Measurements from ENCODE around the gene USP46.

Gene USP46

DNA sequence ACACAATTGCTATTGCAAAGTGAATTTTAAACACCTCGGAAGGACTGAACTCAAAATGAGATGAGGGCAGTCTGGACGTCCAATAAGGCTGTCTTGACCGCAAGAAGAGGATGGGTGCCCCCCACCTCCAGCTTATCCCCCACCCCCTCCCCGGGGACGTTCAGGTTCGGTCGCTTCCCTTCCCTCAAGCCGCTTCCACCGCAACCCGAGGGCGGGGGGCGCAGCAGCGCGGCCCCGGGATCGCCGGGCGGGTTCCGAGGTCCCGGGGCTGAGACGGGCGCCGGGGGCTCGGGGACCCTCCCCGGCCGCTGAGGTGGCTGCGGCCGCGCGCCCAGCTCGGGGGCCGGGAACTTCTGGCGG, 480 bp downstream of the USP46 start:
- DNase-seq (ENCODE audit: low read depth): no peak
- H3K4me3 ChIP-seq (ENCODE audit: low read depth, low read length): peak overlapping the region; percentile 75

DNA sequence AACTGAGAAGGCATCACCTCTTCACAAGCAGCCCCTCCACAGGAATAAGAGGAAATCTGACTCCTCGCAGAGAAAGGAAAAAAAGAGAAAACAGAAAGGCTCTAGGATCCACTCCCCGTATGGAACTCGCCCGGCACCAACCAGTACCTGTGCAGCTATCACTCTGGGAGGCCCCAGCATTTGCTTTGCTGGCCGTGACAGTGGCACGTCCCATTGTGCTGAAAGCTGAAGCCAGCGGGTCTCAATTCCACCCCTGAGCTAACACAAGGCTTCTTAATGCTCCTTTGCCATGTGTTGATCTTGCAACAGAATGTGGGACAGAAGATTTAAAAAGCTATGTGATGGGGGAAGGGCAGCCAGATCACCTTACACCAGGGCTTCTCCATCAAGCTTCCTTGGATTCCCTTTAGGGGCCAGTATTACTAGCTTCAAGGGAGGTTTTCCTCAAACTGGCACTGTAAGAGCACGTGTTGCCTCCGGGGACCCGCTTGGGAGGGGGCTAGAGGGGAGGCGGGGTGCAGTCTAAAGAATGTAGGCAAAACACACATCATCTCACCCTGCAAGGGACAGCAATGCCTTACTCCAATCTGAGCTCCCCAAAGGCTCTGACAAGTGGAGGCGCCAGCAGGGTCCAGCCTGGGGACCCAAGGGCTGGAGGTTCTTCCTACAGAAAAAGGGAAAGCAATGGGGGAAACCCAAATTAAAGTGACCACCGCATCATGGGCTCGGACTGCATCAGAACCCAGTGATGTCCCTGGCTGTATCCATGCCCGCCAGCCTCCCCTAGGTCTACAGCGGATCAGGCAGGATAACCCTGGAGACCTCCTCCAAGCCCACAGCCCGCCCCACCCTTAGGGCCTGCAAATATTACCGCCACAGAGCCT, 1.2 kb downstream of the USP46 start:
- peak; percentile 53 for DNase-seq (ENCODE audit: low read depth)
- H3K4me3 ChIP-seq (ENCODE audit: low read depth, low read length): peak overlapping the region; percentile 75

DNA sequence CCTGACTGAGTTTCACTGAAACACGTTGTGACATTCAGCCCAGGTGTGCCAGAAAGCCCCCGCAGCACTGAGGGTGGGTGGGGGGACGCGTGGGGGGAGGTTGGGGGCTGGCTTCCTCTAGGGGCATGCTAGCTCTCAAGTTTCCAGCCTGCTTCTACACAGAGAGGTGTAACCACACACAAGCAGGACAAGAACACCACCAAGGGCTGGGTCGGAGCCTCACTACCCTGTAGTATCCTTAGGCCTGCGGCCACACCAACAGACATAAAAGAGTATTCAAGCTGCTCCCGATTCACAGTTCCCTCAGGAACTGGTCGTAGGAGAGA, 1.8 kb downstream of the USP46 start:
- peak overlapping the region; percentile 75 for H3K4me3 ChIP-seq (ENCODE audit: low read depth, low read length)

DNA sequence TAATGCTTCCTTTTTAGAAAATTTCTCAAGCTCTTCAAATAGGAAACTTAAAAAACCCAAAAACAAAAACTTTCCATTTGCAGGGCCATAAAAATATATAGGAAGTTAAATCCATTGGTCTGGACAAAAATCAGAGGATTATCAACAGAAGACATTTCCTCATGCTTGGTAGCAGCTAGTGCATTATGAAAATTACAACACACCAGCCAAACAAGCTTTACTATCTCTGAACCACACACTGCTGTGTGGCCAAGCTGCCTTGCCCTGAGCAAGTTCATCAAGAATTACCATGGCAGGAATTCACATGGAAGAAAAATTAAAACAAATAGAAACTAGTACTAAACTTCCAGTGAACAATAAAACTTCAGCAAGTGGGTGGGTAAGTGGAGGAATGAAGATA, 3.6 kb downstream of the USP46 start:
- no peak overlapping the region for H3K4me3 ChIP-seq (ENCODE audit: low read depth, low read length)
- no peak for DNase-seq (ENCODE audit: low read depth)

More for the DNA sequence above, 1.8 kb downstream of the USP46 start:
- no peak for DNase-seq (ENCODE audit: low read depth)

DNA sequence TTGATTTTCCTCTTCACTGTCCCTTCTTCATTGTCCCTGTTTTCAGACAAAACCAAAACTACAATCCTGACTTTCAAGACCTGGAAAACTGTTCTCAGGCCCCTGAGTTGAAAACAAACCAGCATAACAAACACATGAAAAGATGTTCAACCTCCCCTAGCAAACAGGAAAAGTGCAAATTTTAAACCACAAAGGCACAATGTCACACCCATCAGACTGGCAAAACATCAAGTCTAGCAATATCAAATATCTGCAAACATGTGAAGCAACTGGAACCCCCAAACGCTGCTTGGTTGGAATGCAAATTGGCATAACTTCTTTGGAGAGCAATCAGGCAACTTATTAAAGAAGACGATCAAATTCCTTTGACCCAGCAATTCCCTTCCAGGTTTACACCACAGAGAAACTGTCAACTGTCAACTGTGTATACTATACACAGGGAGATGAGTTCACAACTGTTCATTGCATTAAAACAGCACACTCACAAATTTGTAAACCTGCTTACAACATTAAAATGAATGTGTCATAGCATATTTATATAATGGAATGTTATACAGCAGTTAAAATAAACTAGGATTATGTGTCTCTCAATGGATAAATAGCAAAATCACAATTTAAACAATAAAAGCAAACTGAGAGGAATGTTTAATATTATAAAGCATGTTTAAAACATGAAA, 7.0 kb downstream of the USP46 start:
- H3K4me3 ChIP-seq (ENCODE audit: low read depth, low read length): no peak overlapping the region
- no peak for DNase-seq (ENCODE audit: low read depth)

DNA sequence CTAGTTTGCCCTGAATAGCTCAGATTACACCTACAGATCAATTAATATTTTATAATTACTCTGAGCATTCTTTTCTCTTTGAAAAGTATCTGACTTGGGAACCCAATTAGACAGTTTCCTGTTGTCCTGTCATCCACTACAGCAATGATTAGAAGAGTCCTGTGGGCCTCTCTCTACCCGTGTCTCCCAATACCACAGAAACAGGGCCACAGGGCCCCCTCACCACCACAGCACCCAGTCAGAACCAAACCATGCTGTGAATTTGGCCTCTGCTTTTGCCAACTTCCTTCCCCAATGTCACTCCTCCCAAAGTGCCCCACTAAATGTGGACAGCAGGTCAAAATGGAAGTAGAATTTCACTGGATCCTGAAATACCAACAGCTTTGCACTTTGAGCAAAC, 10.3 kb downstream of the USP46 start:
- no peak overlapping the region for H3K4me3 ChIP-seq (ENCODE audit: low read depth, low read length)
- DNase-seq (ENCODE audit: low read depth): no peak

DNA sequence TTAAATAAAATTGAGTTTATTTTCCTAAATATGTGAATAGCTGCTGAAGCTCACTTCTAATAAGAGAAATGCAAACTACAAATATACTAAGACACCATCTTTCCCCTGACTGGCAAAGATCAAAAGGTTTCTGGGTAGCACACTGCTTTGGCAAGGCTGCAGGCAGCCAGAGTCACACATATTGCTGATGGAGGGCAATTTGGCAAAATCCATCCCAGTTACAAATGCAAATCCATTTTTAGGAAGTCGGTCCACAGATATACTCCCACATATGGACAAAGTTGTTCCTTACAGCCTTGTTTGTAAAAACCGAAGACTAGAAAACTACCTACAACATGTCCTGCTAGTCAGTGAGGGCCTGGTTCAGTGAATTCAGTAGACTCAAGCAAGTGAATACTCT, 12.4 kb downstream of the USP46 start:
- no peak for DNase-seq (ENCODE audit: low read depth)
- H3K4me3 ChIP-seq (ENCODE audit: low read depth, low read length): no peak overlapping the region

DNA sequence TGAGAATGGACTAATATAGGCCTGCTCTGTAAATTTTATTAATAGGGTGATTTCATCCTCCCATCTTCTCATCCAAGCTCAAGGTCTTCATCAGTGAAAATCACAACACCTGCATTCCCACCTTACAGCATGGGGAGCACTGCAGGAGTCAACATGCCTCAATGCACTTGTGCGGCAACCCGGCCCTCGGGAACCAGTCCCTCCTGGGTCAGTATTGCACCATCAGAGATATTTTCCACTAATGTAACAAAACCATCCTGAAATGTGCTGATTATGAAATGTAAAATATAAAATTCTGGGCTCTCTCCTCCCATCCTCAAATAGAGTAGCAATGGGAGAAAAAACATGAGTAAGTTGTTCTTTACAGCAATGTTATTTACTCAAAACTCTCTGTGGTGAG, 13.0 kb downstream of the USP46 start:
- H3K4me3 ChIP-seq (ENCODE audit: low read depth, low read length): no peak overlapping the region
- DNase-seq (ENCODE audit: low read depth): no peak

DNA sequence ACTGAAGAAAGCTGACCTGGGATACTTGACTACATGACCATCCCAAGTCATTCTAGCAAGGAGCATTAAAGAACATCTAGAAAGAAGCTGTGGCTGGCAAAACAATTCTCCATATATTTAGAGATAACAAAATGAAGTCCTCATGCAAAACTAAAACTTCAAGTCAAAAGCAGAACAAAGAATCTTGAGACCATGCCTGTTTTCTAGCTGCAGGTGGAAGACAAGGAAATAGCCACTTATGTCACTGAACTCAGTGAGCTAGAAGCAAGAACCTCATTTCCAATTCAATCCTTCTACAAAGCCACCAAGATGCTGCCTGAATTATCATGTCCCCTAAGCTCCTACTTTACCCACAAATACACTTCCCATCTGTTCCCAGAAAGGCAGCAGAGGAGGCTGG, 13.8 kb downstream of the USP46 start:
- DNase-seq (ENCODE audit: low read depth): no peak
- no peak overlapping the region for H3K4me3 ChIP-seq (ENCODE audit: low read depth, low read length)

DNA sequence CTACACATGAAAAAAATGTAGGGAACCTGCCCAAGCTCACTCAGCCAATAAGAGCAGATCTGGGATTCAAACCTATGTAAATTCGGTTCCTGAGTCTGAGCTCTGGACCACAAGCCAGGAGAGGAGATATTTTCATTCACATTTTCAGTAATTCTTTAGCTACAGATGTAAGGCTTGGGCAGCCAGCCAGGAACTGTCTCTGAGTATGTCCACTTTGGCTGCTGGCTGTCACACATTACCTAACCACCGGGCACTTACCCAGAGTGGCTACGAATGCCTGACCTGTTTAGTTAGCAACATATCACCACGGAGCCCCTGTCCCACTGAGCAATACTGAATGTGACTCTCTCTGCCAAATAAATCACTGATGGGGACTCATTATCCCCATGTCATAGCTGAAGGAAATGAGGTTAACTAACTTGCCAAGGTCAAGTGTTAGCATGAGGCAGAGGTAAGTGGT, 15.3 kb downstream of the USP46 start:
- no peak overlapping the region for H3K4me3 ChIP-seq (ENCODE audit: low read depth, low read length)
- peak; percentile 54 for DNase-seq (ENCODE audit: low read depth)

DNA sequence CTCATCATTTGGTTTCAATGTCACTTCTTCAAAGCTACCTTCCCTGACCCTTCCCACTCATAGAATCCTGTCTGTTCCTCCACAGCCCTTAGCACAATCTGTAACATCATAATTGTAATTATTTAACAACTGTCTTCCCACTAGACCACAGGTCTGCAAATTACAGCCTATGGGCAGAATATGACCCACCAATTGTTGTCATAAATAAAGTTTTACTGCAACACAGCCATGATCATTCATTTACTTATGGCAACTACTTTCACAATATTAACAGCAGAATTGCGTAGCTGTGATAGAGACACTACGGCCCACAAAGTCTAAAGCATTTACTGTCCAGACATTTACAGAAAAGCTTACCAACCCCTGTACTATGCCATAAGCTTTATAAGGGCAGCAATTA, 15.9 kb downstream of the USP46 start:
- DNase-seq (ENCODE audit: low read depth): no peak
- no peak overlapping the region for H3K4me3 ChIP-seq (ENCODE audit: low read depth, low read length)

DNA sequence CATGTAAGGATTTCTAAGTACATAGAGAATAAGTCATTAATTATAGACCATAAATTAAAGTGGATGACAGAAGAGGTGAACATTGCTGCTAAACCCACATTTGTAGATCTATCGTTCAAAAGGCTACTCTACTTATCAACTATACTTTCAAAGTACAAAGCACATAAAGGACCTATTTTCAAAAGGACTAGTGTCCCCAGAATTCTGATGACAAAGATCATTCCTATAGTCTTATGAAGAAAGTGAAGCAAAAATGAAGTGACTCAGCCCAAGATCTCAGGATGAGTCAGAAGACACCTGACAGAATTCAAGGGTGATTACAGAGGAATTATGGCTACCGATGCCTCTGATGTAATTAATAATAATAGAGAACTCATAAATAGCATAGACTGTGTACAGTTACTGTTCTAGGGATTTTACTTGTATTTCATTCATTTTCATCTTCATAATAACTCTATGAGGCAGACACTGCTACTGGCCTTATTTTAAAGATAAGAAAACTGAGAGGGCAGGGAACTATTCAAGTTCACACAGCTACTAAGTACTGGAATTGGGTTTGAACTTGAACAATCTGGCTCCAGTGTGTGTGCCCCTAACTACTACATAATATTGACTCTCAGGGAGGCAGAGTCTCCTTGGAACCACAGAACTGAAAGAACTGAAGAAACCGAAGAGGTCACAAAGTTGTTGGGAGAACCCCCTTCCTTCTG, 17.1 kb downstream of the USP46 start:
- H3K4me3 ChIP-seq (ENCODE audit: low read depth, low read length): no peak overlapping the region
- no peak for DNase-seq (ENCODE audit: low read depth)

DNA sequence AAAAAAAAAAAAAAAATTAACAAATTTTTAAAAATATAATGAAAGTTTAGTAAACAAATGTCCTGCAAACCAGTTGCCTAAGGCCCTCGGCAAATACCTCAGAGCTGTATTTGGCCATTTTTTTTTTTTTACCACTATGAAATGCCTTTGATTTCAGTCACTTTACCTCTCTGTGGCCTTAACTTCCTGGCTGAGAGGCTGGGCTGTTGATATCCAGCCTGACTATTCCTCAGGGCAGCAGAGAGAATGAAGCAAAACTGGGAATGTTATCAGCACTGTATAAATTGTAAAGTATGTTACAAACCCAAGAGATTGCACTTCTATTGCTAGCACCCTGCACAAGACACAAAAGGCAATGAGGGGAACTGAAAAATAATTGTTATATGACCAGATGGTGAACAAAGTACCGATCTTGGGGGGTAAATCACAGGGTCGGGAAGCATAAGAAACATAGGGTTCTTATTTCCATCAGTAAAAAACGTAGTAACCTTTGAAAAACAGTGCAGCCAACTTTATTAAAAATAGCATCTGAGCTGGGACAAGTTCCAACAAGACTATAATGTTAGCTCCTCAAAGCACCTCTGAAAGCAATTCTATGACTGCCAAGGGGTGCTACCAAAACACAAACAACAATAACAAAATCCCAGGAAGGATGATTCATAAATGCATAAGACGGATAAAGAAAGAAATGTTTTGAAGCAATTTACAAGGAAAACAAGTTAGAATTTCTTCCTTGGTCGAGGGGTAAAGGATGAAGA, 18.1 kb downstream of the USP46 start:
- no peak for DNase-seq (ENCODE audit: low read depth)
- H3K4me3 ChIP-seq (ENCODE audit: low read depth, low read length): no peak overlapping the region

DNA sequence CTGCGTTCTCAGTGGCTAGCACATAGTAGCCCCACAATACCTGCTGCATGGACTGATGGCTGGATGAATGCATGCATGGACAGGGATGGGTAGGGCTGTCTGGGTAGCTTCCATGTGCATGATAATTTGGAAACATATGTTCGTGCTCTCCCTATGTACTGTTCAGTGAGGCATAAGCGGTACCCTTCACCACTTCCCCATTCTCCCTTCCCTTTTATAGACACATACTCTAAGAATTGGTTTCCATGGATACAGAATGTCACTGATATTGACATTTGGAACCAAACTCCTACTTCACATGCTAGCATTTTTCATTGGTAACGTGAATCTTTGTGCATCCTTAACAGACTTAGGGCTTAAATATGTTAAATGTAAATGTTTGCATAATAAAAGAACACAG, 20.4 kb downstream of the USP46 start:
- H3K4me3 ChIP-seq (ENCODE audit: low read depth, low read length): no peak overlapping the region
- no peak for DNase-seq (ENCODE audit: low read depth)

DNA sequence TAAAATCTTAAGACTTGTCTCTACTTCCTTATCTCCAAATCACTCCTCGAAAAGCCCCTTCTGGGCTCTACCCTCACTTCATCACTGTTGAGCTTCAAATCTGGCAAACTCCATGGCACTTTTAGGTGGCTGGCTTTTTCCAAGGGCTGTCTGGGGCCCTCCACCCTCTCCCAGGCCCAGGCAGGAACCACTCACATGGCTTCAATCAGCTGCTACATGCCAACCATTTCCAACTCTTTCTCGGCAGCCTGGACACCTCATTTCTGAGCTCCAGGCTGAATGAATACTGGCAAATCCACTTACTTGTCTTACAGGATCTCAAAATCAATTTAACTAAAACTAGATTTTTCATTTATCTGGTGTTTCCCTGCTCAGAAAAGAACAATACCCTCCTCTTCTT, 22.0 kb downstream of the USP46 start:
- no peak for DNase-seq (ENCODE audit: low read depth)
- H3K4me3 ChIP-seq (ENCODE audit: low read depth, low read length): no peak overlapping the region

DNA sequence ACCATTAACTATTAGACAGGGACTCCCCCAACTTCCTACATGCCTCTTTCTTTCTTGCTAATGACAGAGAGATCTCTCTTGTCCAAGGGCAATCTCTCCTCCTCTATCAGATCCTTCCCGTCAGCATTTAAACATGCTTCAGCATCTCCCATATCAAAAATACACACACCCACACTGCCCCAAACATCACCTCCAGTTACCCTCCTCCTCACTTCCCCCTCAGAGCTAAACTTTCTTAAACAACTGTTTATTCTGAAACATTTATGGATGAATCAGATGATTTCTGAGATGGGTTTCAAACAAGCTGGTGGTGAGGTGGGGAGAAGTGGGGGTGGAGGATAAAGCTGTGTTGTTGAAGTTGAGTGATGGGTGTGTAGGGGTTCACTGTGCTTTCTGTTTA, 23.5 kb downstream of the USP46 start:
- DNase-seq (ENCODE audit: low read depth): no peak
- no peak overlapping the region for H3K4me3 ChIP-seq (ENCODE audit: low read depth, low read length)

DNA sequence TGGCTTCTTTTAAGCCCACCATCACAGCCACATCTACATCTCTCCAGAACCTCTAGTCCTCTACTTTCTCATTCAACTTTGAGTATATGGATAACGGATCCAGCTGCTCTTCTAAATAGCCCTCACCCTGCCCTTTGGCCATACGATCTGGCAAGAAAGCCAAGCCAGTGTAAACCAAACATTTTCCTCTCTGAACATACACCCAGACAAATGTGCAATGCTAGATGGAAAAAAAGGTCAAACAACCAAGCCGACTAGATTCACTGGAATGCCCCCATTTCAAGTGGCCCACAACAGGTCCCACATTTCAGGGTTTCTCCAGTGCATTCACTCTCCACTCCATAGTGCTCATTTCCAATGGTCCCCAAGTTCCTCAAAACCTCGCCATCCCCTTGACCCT, 24.0 kb downstream of the USP46 start:
- no peak for DNase-seq (ENCODE audit: low read depth)
- no peak overlapping the region for H3K4me3 ChIP-seq (ENCODE audit: low read depth, low read length)

DNA sequence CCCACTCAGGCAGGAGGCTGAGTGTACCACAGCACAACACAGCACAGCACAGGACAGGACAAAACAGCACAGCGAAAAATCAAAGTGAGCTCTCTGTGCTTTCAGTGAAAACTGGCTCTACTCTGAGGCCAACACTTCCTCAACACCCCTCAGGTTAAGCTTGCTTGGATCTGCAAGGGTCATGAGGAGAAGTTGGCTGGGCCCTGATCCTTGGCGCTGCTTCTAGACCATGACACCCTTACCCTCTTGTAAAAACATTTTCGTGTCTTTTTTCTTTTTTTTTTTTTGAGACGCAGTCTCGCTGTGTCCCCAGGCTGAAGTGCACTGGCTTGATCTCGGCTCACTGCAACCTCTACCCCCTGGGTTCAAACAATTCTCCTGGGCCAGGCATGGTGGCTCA, 25.3 kb downstream of the USP46 start:
- H3K4me3 ChIP-seq (ENCODE audit: low read depth, low read length): no peak overlapping the region
- DNase-seq (ENCODE audit: low read depth): no peak

DNA sequence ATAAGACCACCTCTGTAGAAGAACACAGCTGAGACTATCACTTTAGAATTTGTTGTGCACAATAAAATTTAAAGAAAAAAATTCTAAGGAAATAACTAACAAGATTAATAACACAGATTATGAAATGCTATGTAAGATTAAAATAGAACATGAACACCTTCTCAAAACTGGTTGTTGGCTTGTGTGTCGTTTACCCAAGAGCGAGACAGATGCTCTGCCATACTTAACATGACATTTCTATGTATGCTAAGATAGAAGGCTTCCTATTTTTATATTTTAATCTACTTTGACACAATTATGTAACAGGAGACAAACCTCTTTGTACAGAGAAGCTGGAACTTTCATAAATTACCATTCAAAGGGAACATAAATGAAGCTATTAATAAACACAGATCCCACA, 30.1 kb downstream of the USP46 start:
- H3K4me3 ChIP-seq (ENCODE audit: low read depth, low read length): no peak overlapping the region
- no peak for DNase-seq (ENCODE audit: low read depth)

DNA sequence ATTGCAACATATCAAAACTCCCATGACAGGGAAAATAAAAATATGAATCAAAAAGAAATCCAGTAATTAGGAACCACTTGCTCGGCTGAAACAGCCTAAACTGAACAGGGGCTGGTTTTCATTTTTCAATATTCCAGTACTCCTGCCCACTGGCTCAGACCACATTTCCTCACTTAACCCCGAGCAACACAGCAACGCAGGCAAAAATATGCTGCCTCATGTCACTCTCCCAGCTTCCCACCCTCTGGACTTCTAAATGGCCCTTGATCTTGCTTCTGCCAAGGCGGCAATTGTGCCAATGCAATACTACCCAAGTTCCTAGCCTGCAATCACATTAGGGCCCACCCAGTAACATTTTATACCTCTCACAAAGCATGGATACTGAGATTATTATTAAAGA, 30.6 kb downstream of the USP46 start:
- DNase-seq (ENCODE audit: low read depth): no peak

More for the DNA sequence above, 30.6 kb downstream of the USP46 start:
- H3K4me3 ChIP-seq (ENCODE audit: low read depth, low read length): no peak overlapping the region
